ENCODE results near the gene GMDS. TPM values are rescaled to one million over a fixed set of nuclear protein-coding genes. Genes with fewer than 3 reads are reported as not detected.
A peak's percentile ranks its signal among the peaks of the same experiment; 100 is the strongest.

The GMDS gene
- polyA plus RNA-seq, 1 of the 3 experiments (the other 2 are of a cell fraction), result 12.3 TPM

DNA sequence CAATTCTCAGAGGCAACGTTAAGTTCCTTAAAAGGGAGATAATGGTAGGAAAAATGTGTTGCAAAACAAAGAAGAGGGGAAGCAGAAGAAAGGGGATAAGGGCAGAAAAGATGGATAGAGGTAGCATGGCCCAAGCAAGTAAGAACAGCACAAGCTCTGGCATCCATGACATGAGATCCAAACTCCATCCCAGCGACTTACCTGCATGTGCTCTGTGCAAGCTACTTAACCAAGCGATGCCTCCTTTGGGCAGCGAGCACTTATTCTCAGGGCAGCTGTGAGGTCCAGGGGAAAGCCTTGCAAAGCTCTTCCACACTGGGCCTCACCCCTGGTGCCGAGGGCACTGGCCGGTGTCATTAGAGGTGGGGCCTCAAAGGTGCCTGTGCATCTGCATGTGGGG, 340.5 kb downstream of the GMDS start (continued):
- TF ChIP-seq, protein P1, sequence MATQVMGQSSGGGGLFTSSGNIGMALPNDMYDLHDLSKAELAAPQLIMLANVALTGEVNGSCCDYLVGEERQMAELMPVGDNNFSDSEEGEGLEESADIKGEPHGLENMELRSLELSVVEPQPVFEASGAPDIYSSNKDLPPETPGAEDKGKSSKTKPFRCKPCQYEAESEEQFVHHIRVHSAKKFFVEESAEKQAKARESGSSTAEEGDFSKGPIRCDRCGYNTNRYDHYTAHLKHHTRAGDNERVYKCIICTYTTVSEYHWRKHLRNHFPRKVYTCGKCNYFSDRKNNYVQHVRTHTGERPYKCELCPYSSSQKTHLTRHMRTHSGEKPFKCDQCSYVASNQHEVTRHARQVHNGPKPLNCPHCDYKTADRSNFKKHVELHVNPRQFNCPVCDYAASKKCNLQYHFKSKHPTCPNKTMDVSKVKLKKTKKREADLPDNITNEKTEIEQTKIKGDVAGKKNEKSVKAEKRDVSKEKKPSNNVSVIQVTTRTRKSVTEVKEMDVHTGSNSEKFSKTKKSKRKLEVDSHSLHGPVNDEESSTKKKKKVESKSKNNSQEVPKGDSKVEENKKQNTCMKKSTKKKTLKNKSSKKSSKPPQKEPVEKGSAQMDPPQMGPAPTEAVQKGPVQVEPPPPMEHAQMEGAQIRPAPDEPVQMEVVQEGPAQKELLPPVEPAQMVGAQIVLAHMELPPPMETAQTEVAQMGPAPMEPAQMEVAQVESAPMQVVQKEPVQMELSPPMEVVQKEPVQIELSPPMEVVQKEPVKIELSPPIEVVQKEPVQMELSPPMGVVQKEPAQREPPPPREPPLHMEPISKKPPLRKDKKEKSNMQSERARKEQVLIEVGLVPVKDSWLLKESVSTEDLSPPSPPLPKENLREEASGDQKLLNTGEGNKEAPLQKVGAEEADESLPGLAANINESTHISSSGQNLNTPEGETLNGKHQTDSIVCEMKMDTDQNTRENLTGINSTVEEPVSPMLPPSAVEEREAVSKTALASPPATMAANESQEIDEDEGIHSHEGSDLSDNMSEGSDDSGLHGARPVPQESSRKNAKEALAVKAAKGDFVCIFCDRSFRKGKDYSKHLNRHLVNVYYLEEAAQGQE (IDR thresholded peaks at IDR 0.05; ENCODE audit: low read depth, low read length), result no peak
- TF ChIP-seq SMC3 (IDR thresholded peaks at IDR 0.05; ENCODE audit: low read depth, low read length), result no peak
- TF ChIP-seq, protein P2, sequence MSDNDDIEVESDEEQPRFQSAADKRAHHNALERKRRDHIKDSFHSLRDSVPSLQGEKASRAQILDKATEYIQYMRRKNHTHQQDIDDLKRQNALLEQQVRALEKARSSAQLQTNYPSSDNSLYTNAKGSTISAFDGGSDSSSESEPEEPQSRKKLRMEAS (IDR thresholded peaks at IDR 0.05; ENCODE audit: low read depth), result no peak
- no peak for TF ChIP-seq ELF1 (IDR thresholded peaks at IDR 0.05)
- TF ChIP-seq, protein P3, sequence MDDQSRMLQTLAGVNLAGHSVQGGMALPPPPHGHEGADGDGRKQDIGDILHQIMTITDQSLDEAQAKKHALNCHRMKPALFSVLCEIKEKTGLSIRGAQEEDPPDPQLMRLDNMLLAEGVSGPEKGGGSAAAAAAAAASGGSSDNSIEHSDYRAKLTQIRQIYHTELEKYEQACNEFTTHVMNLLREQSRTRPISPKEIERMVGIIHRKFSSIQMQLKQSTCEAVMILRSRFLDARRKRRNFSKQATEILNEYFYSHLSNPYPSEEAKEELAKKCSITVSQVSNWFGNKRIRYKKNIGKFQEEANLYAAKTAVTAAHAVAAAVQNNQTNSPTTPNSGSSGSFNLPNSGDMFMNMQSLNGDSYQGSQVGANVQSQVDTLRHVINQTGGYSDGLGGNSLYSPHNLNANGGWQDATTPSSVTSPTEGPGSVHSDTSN (IDR thresholded peaks at IDR 0.05), result no peak
- no peak for TF ChIP-seq RXRA (IDR thresholded peaks at IDR 0.05; ENCODE audit: borderline replicate concordance, low read depth)
- TF ChIP-seq GABPA (IDR thresholded peaks at IDR 0.05; ENCODE audit: low read depth), result no peak
- TF ChIP-seq EP300 (IDR thresholded peaks at IDR 0.05; ENCODE audit: borderline replicate concordance in 1 of 2, low read depth in 1 of 2, low read length in 1 of 2), result no peak

DNA sequence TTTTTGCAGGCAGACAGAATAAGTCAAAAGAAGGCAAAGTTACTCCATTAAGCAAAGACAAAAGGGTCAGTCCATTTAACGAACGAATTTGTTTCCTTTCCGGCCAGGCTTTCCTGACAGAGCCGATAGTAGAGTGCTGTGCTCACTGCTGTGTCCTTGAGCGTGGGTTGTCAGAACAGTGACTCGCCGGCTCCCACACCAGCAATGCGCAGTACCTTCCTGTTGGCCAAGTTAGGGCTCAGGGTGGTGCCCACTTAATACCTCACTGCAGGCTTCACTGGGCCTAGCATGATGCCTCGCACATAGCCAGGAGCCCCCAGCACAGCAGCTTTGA, 341.0 kb downstream of the GMDS start:
- Histone ChIP-seq H3K79me2 (ENCODE audit: insufficient read depth) (no peaks in the 10 kb centered on the region), H3K27ac (ENCODE audit: low read depth in 2 of 2, low read length in 1 of 2) (peak overlapping the region in 1 of 2 experiments; percentile 98; a peak in 2 of 4 replicates), H3K4me2 (no peak overlapping the region), H4K20me1 (ENCODE audit: insufficient read depth) (no peaks in the 10 kb centered on the region), H3K27me3 (ENCODE audit: insufficient read depth) (no peaks in the 10 kb centered on the region), H3K9me3 (no peaks in the 10 kb centered on the region), H3F3A (replicated peaks; ENCODE audit: insufficient read depth) (no peaks in the 10 kb centered on the region), H3K9ac (no peak overlapping the region), H3K9me2 (no peaks in the 10 kb centered on the region), H3K36me3 (replicated peaks in 1 of 2; ENCODE audit: control insufficient read depth in 1 of 2, insufficient read depth in 2 of 2, low read length in 1 of 2) (no peaks in the 10 kb centered on the region), H3K4me3 (ENCODE audit: low read depth in 2 of 2, low read length in 1 of 2) (no peak overlapping the region), H2AFZ (ENCODE audit: low read depth) (no peak overlapping the region), H3K4me1 (ENCODE audit: control insufficient read depth in 1 of 2, insufficient read depth in 2 of 2, low read depth in 1 of 2, low read length in 1 of 2) (peaks cover 0 to 37% of the 10 kb centered on the region in 2 experiments; a peak in 2 of 4 replicates)
- ChIA-PET CTCF (no interaction called here), POLR2A (no interaction called here)
- 80% methylated on average over 7 of the region's 9 CpGs for WGBS (ENCODE audit: low lambda C conversion rate)
- peak; percentile 58 for DNase-seq
- no peak for TF ChIP-seq JUND (IDR thresholded peaks at IDR 0.05)
- no peak for TF ChIP-seq NRF1 (IDR thresholded peaks at IDR 0.05; ENCODE audit: low read depth, low read length)
- no peak for TF ChIP-seq GABPA (IDR thresholded peaks at IDR 0.05; ENCODE audit: low read depth)
- TF ChIP-seq MXI1 (IDR thresholded peaks at IDR 0.05; ENCODE audit: low read depth, low read length), result no peak
- TF ChIP-seq, protein P1 (IDR thresholded peaks at IDR 0.05; ENCODE audit: low read depth, low read length), result no peak
- TF ChIP-seq SMC3 (IDR thresholded peaks at IDR 0.05; ENCODE audit: low read depth, low read length), result no peak
- TF ChIP-seq EZH2phosphoT487 (IDR thresholded peaks at IDR 0.05; ENCODE audit: borderline replicate concordance, low read depth), result no peak
- TF ChIP-seq ZBTB33 (IDR thresholded peaks at IDR 0.05; ENCODE audit: borderline replicate concordance, low read depth), result no peak
- no peak for TF ChIP-seq EP300 (IDR thresholded peaks at IDR 0.05; ENCODE audit: borderline replicate concordance in 1 of 2, low read depth in 1 of 2, low read length in 1 of 2)
- TF ChIP-seq RAD21 (IDR thresholded peaks at IDR 0.05; ENCODE audit: low read length), result no peak
- no peak for TF ChIP-seq GATA2 (CRISPR knock-in tag; IDR thresholded peaks at IDR 0.05)
- TF ChIP-seq RFX5 (IDR thresholded peaks at IDR 0.05; ENCODE audit: low read length), result no peak
- TF ChIP-seq, protein P2 (IDR thresholded peaks at IDR 0.05; ENCODE audit: low read depth), result no peak
- TF ChIP-seq TEAD4 (IDR thresholded peaks at IDR 0.05; ENCODE audit: borderline replicate concordance, insufficient read depth), result no peak
- no peak for TF ChIP-seq CTCF (IDR thresholded peaks at IDR 0.05)

All from SK-N-SH (cell line).